OCI-LY7 (cell line): ENCODE data around the gene PPM1J. TPM values are rescaled to one million over a fixed set of nuclear protein-coding genes. Genes with fewer than 3 reads are reported as not detected.

Experiments used
- BruUV-seq: library from RNA; stranded (reverse); fragments of 400-500 nt; replicated peaks from 2 replicates; lab custom pipeline; 2021; lab: Mats Ljungman, UMichigan
- CTCF ChIA-PET: fragments of 300-600 bp; sonication (Branson Sonifier 250); formaldehyde crosslinking; loops from one replicate; lab custom pipeline; 2022; ENCODE audit warnings: antibody characterized with exemption; ENCODE audit not compliant: unreplicated experiment; lab: Charles Lee
- POLR2A ChIA-PET: fragments of 300-600 bp; sonication (Branson Sonifier 250); formaldehyde crosslinking; loops from one replicate; lab custom pipeline; 2022; ENCODE audit warnings: antibody characterized with exemption; lab: Charles Lee
- DNase-seq: peaks from one replicate; pipeline ENCODE4 v3.0.0-alpha.2; 2015; ENCODE audit warnings: low spot score
- H2AFZ ChIP-seq: fragments of 200-600 bp; sonication (generic), shearing (Covaris generic); 2 replicates; pipeline ENCODE4 v1.6.1; 2014; ENCODE audit warnings: mild to moderate bottlenecking, antibody characterized with exemption, low read length, moderate library complexity
- H3K27ac ChIP-seq: fragments of 200-600 bp; sonication (generic); 2 replicates; pipeline ENCODE4 v1.5.1; 2014; ENCODE audit warnings: mixed run types, low read depth, mild to moderate bottlenecking, moderate library complexity, low read length, inconsistent platforms; ENCODE audit not compliant: poor library complexity, severe bottlenecking
- H3K36me3 ChIP-seq: fragments of 200-600 bp; sonication (generic); 2 replicates; pipeline ENCODE4 v1.6.1; 2014; ENCODE audit warnings: mild to moderate bottlenecking, antibody characterized with exemption, low read length, moderate library complexity, mixed read lengths; ENCODE audit not compliant: insufficient read depth
- H3K4me1 ChIP-seq: fragments of 200-600 bp; sonication (generic); 2 replicates; pipeline ENCODE4 v1.5.1; 2014; ENCODE audit warnings: mild to moderate bottlenecking, low read length; ENCODE audit not compliant: insufficient read depth, poor library complexity, severe bottlenecking
- H3K4me2 ChIP-seq: fragments of 200-600 bp; sonication (generic); 2 replicates; pipeline ENCODE4 v1.6.1; 2014; ENCODE audit warnings: mild to moderate bottlenecking, low read length
- H3K4me3 ChIP-seq: fragments of 200-600 bp; sonication (generic); 2 replicates; pipeline ENCODE4 v1.5.1; 2014; ENCODE audit warnings: mild to moderate bottlenecking, low read depth, low read length; ENCODE audit not compliant: poor library complexity, severe bottlenecking
- H3K79me2 ChIP-seq: fragments of 200-600 bp; sonication (generic); 2 replicates; pipeline ENCODE4 v1.6.1; 2016; ENCODE audit warnings: low read depth, mild to moderate bottlenecking, low read length, moderate library complexity, mixed read lengths; ENCODE audit not compliant: insufficient read depth
- H3K9me2 ChIP-seq: fragments of 200-600 bp; sonication (generic); 2 replicates; pipeline ENCODE4 v1.6.1; 2016; ENCODE audit warnings: mild to moderate bottlenecking, low read length, mixed read lengths; ENCODE audit not compliant: insufficient read depth
- H3K9me3 ChIP-seq: fragments of 200-600 bp; sonication (generic); 2 replicates; pipeline ENCODE4 v1.6.1; 2014; ENCODE audit warnings: mild to moderate bottlenecking, mixed run types, low read length, mixed read lengths
- H4K20me1 ChIP-seq: fragments of 200-600 bp; sonication (generic); 2 replicates; pipeline ENCODE4 v1.6.1; 2014; ENCODE audit warnings: mild to moderate bottlenecking, antibody characterized with exemption, low read length, moderate library complexity, mixed read lengths; ENCODE audit not compliant: insufficient read depth
- EZH2phosphoT487 ChIP-seq: fragments of 200-600 bp; sonication (generic); IDR thresholded peaks from 2 replicates; pipeline ENCODE4 v1.6.1; 2018; ENCODE audit warnings: low read depth, borderline replicate concordance, mild to moderate bottlenecking, mixed run types, antibody characterized with exemption, low read length, moderate library complexity, mixed read lengths
- intact Hi-C: fragments of 100-400 bp; cut with micrococcal nuclease; formaldehyde crosslinking; loops from one replicate; pipeline ENCODE4 v1.10.0; 2022; ENCODE audit not compliant: unreplicated experiment
- total RNA-seq, 2 experiments: library from RNA; depleted of rRNA in 1 of 2; stranded (reverse); fragments of >200 nt in 1 of 2; shearing (Covaris generic) in 1 of 2; gene quantifications; 2 replicates each; pipeline ENCODE4 v1.2.3, GENCODE V29; 2014 to 2022
- TF ChIP-seq, protein P1 (sequence below): fragments of 200-600 bp; sonication (generic); conservative IDR thresholded peaks from 2 replicates; pipeline ENCODE4 v1.5.1; 2014; ENCODE audit warnings: mild to moderate bottlenecking, antibody characterized with exemption, low read length, moderate library complexity, mixed read lengths

PPM1J gene
- total RNA-seq, 2 experiments from 2014 or later: 1.5 to 4.2 TPM

DNA sequence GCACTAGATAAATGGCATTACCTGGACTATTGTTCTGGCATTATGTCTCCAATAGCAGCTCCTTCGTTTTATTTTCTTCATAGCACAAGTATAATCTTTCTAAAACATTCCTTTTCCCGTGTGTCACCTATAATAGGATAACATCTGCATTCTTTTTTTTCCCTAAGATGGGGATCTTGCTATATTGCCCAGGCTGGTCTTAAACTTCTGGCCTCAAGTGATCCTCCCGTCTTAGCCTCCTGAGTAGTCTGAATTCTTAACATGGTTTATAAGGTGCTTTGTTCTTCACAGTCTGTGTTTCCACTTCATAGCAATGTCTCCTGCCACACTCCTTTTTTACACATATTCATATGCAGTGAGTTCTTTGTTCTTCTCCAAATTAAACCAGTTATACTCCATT is 49.3 kb downstream of the PPM1J start:
- Histone ChIP-seq H3K36me3 (peaks cover 98% of the 10 kb centered on the region), H4K20me1 (no peaks in the 10 kb centered on the region), H2AFZ (no peak overlapping the region), H3K79me2 (no peaks in the 10 kb centered on the region), H3K4me2 (no peak overlapping the region), H3K4me3 (no peak overlapping the region), H3K9me3 (no peaks in the 10 kb centered on the region), H3K9me2 (no peaks in the 10 kb centered on the region), H3K4me1 (peaks cover 2% of the 10 kb centered on the region), H3K27ac (no peak overlapping the region)
- intact Hi-C loops: no loop called here
- POLR2A ChIA-PET: no interaction called here
- no TSS peak for BruUV-seq
- no peak for DNase-seq
- no peak for TF ChIP-seq EZH2phosphoT487
- TF ChIP-seq, protein P1, sequence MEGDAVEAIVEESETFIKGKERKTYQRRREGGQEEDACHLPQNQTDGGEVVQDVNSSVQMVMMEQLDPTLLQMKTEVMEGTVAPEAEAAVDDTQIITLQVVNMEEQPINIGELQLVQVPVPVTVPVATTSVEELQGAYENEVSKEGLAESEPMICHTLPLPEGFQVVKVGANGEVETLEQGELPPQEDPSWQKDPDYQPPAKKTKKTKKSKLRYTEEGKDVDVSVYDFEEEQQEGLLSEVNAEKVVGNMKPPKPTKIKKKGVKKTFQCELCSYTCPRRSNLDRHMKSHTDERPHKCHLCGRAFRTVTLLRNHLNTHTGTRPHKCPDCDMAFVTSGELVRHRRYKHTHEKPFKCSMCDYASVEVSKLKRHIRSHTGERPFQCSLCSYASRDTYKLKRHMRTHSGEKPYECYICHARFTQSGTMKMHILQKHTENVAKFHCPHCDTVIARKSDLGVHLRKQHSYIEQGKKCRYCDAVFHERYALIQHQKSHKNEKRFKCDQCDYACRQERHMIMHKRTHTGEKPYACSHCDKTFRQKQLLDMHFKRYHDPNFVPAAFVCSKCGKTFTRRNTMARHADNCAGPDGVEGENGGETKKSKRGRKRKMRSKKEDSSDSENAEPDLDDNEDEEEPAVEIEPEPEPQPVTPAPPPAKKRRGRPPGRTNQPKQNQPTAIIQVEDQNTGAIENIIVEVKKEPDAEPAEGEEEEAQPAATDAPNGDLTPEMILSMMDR: no peak
- CTCF ChIA-PET: no interaction called here

Other genes with a start within 250 kb of the PPM1J start
- gene WNT2B, start 206.4 kb downstream of the PPM1J start, total RNA-seq (2014; rRNA removed; shearing (Covaris generic)): 0.32 and 0.39 TPM in 2 replicates
- 0.63 and 0.91 TPM in 2 replicates for gene WNT2B, start 206.4 kb downstream of the PPM1J start, total RNA-seq (2022)
- 17.3 and 20.2 TPM in 2 replicates for gene ST7L, start 96.2 kb downstream of the PPM1J start, total RNA-seq (2014; rRNA removed; shearing (Covaris generic))
- 22.8 and 25.8 TPM in 2 replicates for gene ST7L, start 96.2 kb downstream of the PPM1J start, total RNA-seq (2022)
- 234 and 274 TPM in 2 replicates for gene CAPZA1, start 95.5 kb downstream of the PPM1J start, total RNA-seq (2014; rRNA removed; shearing (Covaris generic))
- gene CAPZA1, start 95.5 kb downstream of the PPM1J start, total RNA-seq (2022): 234 and 246 TPM in 2 replicates
- 24.4 and 28.2 TPM in 2 replicates for gene MOV10, start 40.7 kb downstream of the PPM1J start, total RNA-seq (2014; rRNA removed; shearing (Covaris generic))
- 30.4 and 32.4 TPM in 2 replicates for gene MOV10, start 40.7 kb downstream of the PPM1J start, total RNA-seq (2022)
- 23.1 and 34.9 TPM in 2 replicates for gene RHOC, start 8.2 kb downstream of the PPM1J start, total RNA-seq (2014; rRNA removed; shearing (Covaris generic))
- 43.3 and 46.2 TPM in 2 replicates for gene RHOC, start 8.2 kb downstream of the PPM1J start, total RNA-seq (2022)
- gene SLC16A1, start 240.9 kb upstream of the PPM1J start, total RNA-seq (2014; rRNA removed; shearing (Covaris generic)): 50.9 and 56.1 TPM in 2 replicates
- gene SLC16A1, start 240.9 kb upstream of the PPM1J start, total RNA-seq (2022): 60.3 and 67.8 TPM in 2 replicates